HEK293 (cell line): ENCODE results near the gene PPM1J.

ENCODE experiments used
- CTCF ChIA-PET: fragments of 350-600 bp; formaldehyde crosslinking; extraction: SDS; loops from one replicate; lab custom pipeline; 2021; ENCODE audit warnings: antibody characterized with exemption; lab: Yijun Ruan, JAX
- POLR2A ChIA-PET: fragments of 300-600 bp; formaldehyde crosslinking; extraction: SDS; loops from one replicate; lab custom pipeline; 2020; ENCODE audit warnings: antibody characterized with exemption, inconsistent platforms; lab: Yijun Ruan, JAX
- H3K27ac ChIP-seq: fragments of 200-500 bp; sonication (Bioruptor generic); 2 replicates; pipeline ENCODE4 v1.5.1; 2014; ENCODE audit warnings: low read depth, low read length, control low read depth, inconsistent platforms; ENCODE audit errors: extremely low read depth
- H3K36me3 ChIP-seq, 2 experiments: fragments of 200-500 bp in 1 of 2; sonication (Bioruptor generic) in 1 of 2; 1 replicate in 1 of 2; 2 replicates in 1 of 2; pipeline ENCODE4 v1.5.1; 2014 to 2017; ENCODE audit warnings: inconsistent platforms in 2 of 2, low read length in 2 of 2; ENCODE audit not compliant: control insufficient read depth in 2 of 2, insufficient read depth in 1 of 2
- H3K4me1 ChIP-seq: fragments of 200-500 bp; sonication (Bioruptor generic); 2 replicates; pipeline ENCODE4 v1.5.1; 2014; ENCODE audit warnings: mild to moderate bottlenecking, low read length, inconsistent platforms; ENCODE audit not compliant: control insufficient read depth, insufficient read depth
- H3K4me3 ChIP-seq: 2 replicates; pipeline ENCODE4 v1.5.1; 2011; ENCODE audit warnings: low read depth, mild to moderate bottlenecking, control low read depth, low read length, moderate library complexity
- H3K9me3 ChIP-seq: fragments of 200-500 bp; sonication (Bioruptor generic); 2 replicates; pipeline ENCODE4 v1.5.1; 2014; ENCODE audit warnings: low read depth, low read length, inconsistent platforms; ENCODE audit not compliant: control insufficient read depth, insufficient read depth
- AEBP2 ChIP-seq: fragments of 450-650 bp; formaldehyde crosslinking; IDR thresholded peaks from 2 replicates; pipeline ENCODE4 v1.5.1; 2016; ENCODE audit warnings: missing biosample characterization, missing genetic modification characterization, borderline replicate concordance
- FEZF1 ChIP-seq: fragments of 450-650 bp; formaldehyde crosslinking; IDR thresholded peaks from 2 replicates; pipeline ENCODE4 v1.5.1; 2016; ENCODE audit warnings: missing biosample characterization, missing genetic modification characterization
- PRDM10 ChIP-seq: fragments of 450-650 bp; formaldehyde crosslinking; IDR thresholded peaks from 2 replicates; pipeline ENCODE4 v1.5.1; 2016; ENCODE audit warnings: missing biosample characterization, missing genetic modification characterization
- YY2 ChIP-seq: fragments of 450-650 bp; formaldehyde crosslinking; IDR thresholded peaks from 2 replicates; pipeline ENCODE4 v1.5.1; 2016; ENCODE audit warnings: missing biosample characterization, missing genetic modification characterization
- ZNF132 ChIP-seq: fragments of 450-650 bp; formaldehyde crosslinking; IDR thresholded peaks from 2 replicates; pipeline ENCODE4 v1.5.1; 2017; ENCODE audit warnings: missing biosample characterization, missing genetic modification characterization, borderline replicate concordance
- ZNF18 ChIP-seq: fragments of 450-650 bp; formaldehyde crosslinking; IDR thresholded peaks from 2 replicates; pipeline ENCODE4 v1.5.1; 2016; ENCODE audit warnings: missing biosample characterization, missing genetic modification characterization
- ZNF19 ChIP-seq: fragments of 450-650 bp; formaldehyde crosslinking; IDR thresholded peaks from 2 replicates; pipeline ENCODE4; 2016; ENCODE audit warnings: missing biosample characterization, missing genetic modification characterization, low read depth
- ZNF266 ChIP-seq: fragments of 450-650 bp; formaldehyde crosslinking; IDR thresholded peaks from 2 replicates; pipeline ENCODE4 v1.5.1; 2016; ENCODE audit warnings: missing biosample characterization, missing genetic modification characterization, low read depth
- ZNF292 ChIP-seq: fragments of 450-650 bp; formaldehyde crosslinking; IDR thresholded peaks from 2 replicates; pipeline ENCODE4 v1.5.1; 2016; ENCODE audit warnings: low read depth, missing biosample characterization, missing genetic modification characterization, borderline replicate concordance
- ZNF324 ChIP-seq: fragments of 450-650 bp; formaldehyde crosslinking; IDR thresholded peaks from 2 replicates; pipeline ENCODE4 v1.5.1; 2016; ENCODE audit warnings: missing biosample characterization, missing genetic modification characterization
- ZNF362 ChIP-seq: fragments of 450-650 bp; formaldehyde crosslinking; IDR thresholded peaks from 2 replicates; pipeline ENCODE4 v1.5.1; 2016; ENCODE audit warnings: missing biosample characterization, missing genetic modification characterization
- ZNF426 ChIP-seq: fragments of 450-650 bp; formaldehyde crosslinking; IDR thresholded peaks from 2 replicates; pipeline ENCODE4 v1.5.1; 2017; ENCODE audit warnings: missing biosample characterization, missing genetic modification characterization, mild to moderate bottlenecking, inconsistent platforms, moderate library complexity
- ZNF560 ChIP-seq: fragments of 450-650 bp; formaldehyde crosslinking; IDR thresholded peaks from 2 replicates; pipeline ENCODE4 v1.5.1; 2017; ENCODE audit warnings: missing biosample characterization, missing genetic modification characterization, borderline replicate concordance
- ZNF596 ChIP-seq: fragments of 450-650 bp; IDR thresholded peaks from 2 replicates; pipeline ENCODE4 v1.5.0; 2018; ENCODE audit warnings: missing biosample characterization, mild to moderate bottlenecking, missing genetic modification characterization, moderate library complexity
- ZNF639 ChIP-seq: fragments of 450-650 bp; formaldehyde crosslinking; IDR thresholded peaks from 2 replicates; pipeline ENCODE4 v1.5.1; 2016; ENCODE audit warnings: missing biosample characterization, missing genetic modification characterization
- ZSCAN30 ChIP-seq: fragments of 450-650 bp; IDR thresholded peaks from 2 replicates; pipeline ENCODE4 v1.5.1; 2018; ENCODE audit warnings: missing biosample characterization, mild to moderate bottlenecking, missing genetic modification characterization, moderate library complexity
- ZXDB ChIP-seq: fragments of 450-650 bp; formaldehyde crosslinking; IDR thresholded peaks from 2 replicates; pipeline ENCODE4 v1.5.1; 2016; ENCODE audit warnings: missing biosample characterization, missing genetic modification characterization

PPM1J gene

GRCh38 chr1:112704391-112704933, 10.7 kb downstream of the PPM1J start (continued):
- no peak for TF ChIP-seq YY2 (tag by site-specific recombination)
- TF ChIP-seq ZSCAN30 (tag by site-specific recombination) = no peak
- TF ChIP-seq ZNF266 = no peak
- TF ChIP-seq ZNF596 = no peak
- TF ChIP-seq AEBP2 (tag by site-specific recombination) = no peak
- no peak for TF ChIP-seq ZNF362 (tag by site-specific recombination)
- TF ChIP-seq ZNF132 (tag by site-specific recombination) = no peak
- TF ChIP-seq ZNF18 (tag by site-specific recombination) = no peak
- no peak for TF ChIP-seq ZNF560 (tag by site-specific recombination)
- no peak for TF ChIP-seq ZNF426 (tag by site-specific recombination)
- TF ChIP-seq, all 188 proteins: peak for 0

- Histone ChIP-seq H3K9me3 (no peaks in the 10 kb centered on the region), H3K27ac (no peak overlapping the region), H3K36me3 (peaks cover 0 to 50% of the 10 kb centered on the region in 2 experiments; a peak in 1 of 3 replicates), H3K4me3 (no peak overlapping the region), H3K4me1 (peaks cover 20% of the 10 kb centered on the region)
- ChIA-PET CTCF (interaction anchor here (1.0 to 2.1 kb wide), 3 partner anchors 29 to 310 kb away, joined by 3 to 5 read pairs (median 5); partner anchors contain the start of gene MOV10), POLR2A (interaction anchor here (1.2 to 9.8 kb wide), 4 partner anchors 14 to 253 kb away, joined by 3 to 91 read pairs (median 8); partner anchors contain the start of genes CAPZA1, MOV10, SLC16A1 and ST7L)
- TF ChIP-seq ZNF324 (no peak), ZXDB (no peak), FEZF1 (tag by site-specific recombination) (no peak), ZNF639 (tag by site-specific recombination) (no peak), ZNF19 (tag by site-specific recombination) (no peak), PRDM10 (tag by site-specific recombination) (no peak), ZNF292 (no peak)
These were observed 11.4 kb downstream of the PPM1J start for GRCh38 chr1:112703706-112704105.
